ENCODE results near the gene CCNQ.
A peak's percentile ranks its signal among the peaks of the same experiment; 100 is the strongest.
"Not testable (repeated sequence)": the region's sequence is repeated elsewhere in the genome, so short reads cannot be mapped to it uniquely, and the experiment has no call there.

CCNQ gene

GRCh38 chrX:153622661-153623309 lies 23.8 kb upstream of the CCNQ start:
- no peak for ATAC-seq

DNA sequence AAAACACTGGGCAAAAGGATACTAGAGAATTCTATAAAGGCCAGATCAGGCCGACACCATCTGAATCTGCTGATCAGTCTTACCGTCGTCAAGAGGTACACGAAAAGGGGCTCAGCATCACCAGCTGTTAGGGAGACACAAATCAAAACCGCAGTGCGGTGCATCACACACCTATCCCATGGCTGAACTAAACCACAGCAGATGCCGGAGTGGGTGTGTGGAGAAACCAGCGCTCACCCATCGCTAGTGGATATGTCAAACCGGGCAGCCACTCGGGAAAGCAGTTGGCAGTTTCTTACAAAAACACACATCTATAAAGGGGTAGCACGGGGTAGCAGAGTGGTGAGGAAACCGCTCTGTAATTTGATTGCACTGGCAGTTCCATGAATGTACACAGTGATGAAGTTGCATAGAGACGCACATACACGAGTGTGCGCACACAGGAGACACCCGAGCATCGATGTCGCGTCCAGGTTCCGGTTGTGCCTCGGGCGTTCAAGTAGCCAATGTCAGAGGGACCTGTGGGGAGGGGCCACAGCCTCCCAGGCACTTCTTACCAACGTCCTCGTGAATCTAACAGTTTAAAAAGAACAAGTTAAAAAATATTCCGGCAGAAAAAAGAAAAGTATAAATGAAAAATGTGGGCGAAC lies 23.1 kb upstream of the CCNQ start:
- no peak for ATAC-seq

GRCh38 chrX:153620576-153620975 lies 21.6 kb upstream of the CCNQ start:
- no peak for ATAC-seq

- ATAC-seq, result no peak
These were observed 15.9 kb upstream of the CCNQ start for GRCh38 chrX:153614818-153615217.

DNA sequence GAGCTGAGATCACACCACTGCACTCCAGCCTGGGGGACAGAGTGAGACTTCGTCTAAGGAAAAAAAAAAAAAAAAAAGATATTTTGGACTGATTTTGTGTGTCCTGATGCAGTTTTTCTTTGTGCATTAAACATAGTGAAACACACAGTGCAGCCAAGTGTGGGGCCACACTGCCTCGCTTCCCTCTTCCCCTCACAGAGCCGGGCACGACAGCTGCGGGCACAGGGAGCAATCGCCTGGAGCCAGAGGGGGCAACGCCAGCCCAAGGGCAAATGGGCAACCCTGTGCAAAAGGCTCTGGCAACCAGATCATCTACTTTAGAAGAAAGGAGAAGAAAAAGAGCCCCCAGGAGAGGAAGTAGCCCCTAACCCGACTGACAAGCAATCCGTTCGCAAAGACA lies 13.5 kb upstream of the CCNQ start:
- ATAC-seq, result no peak

- ATAC-seq, result no peak
These were observed 12.6 kb upstream of the CCNQ start for GRCh38 chrX:153611298-153612095.

GRCh38 chrX:153610836-153611213 lies 11.9 kb upstream of the CCNQ start:
- no peak for ATAC-seq

GRCh38 chrX:153609917-153610835 lies 11.2 kb upstream of the CCNQ start:
- ATAC-seq, result peak; percentile 96

DNA sequence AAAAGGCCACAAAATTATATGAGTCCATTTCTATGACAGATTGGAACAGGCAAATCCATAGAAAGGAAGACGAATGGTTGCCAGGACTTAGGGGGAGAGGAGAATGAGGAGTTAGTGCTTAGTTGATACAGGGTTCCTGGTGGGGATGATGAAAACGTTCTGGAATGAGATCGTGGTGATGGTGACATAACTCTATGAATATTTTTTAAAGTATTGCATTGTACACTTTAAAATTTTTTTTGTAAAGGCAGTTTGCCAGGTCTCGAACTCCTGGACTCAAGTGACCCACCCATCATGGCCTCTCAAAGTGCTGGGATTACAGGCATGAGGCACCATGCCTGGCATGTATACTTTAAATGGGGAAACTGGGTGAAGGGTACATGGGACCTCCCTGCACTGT lies 9.9 kb upstream of the CCNQ start:
- ATAC-seq, result no peak

GRCh38 chrX:153608376-153608775 lies 9.4 kb upstream of the CCNQ start:
- no peak for ATAC-seq

GRCh38 chrX:153606503-153606902 lies 7.6 kb upstream of the CCNQ start:
- ATAC-seq, result no peak

DNA sequence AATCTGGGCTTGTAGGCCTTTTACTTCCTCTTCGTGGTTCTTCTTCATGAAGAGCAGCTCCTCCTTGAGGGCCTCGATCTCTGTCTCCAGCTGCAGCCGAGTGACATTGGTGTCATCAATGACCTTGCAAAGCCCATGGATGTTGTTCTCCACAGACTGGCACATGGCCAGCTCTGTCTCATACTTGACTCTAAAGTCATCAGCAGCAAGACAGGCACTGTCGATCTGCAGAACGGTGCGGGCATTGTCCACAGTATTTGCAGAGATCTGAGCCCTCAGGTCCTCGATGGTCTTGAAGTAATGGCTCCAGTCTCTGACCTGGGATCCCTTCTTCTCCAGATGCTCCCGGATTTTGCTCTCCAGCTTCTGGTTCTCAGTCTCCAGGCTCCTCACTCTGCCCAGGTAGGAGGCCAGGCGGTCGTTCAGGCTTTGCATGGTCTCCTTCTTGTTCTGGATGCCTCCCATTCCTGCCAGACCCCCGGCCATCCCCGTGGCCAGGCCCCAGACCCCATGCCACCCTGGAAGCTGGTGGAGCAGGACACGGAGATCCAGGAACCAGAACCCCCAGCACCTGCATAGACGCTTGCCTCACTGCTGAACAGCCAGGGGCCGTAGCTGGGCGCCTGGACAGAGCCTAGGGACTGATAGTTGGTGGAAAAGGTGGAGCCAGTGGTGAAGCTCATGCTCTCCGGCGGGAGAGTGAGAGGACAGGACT lies 5.9 kb upstream of the CCNQ start:
- not testable (repeated sequence) for ATAC-seq

- ATAC-seq, result no peak
These were observed 4.3 kb upstream of the CCNQ start for GRCh38 chrX:153603131-153603656.

GRCh38 chrX:153602601-153603000 lies 3.7 kb upstream of the CCNQ start:
- ATAC-seq, result no peak

GRCh38 chrX:153601511-153602110 lies 2.7 kb upstream of the CCNQ start:
- ATAC-seq, result no peak

GRCh38 chrX:153600921-153601320 lies 2.0 kb upstream of the CCNQ start:
- no peak for ATAC-seq

GRCh38 chrX:153600032-153600373 lies 1.1 kb upstream of the CCNQ start:
- no peak for ATAC-seq

DNA sequence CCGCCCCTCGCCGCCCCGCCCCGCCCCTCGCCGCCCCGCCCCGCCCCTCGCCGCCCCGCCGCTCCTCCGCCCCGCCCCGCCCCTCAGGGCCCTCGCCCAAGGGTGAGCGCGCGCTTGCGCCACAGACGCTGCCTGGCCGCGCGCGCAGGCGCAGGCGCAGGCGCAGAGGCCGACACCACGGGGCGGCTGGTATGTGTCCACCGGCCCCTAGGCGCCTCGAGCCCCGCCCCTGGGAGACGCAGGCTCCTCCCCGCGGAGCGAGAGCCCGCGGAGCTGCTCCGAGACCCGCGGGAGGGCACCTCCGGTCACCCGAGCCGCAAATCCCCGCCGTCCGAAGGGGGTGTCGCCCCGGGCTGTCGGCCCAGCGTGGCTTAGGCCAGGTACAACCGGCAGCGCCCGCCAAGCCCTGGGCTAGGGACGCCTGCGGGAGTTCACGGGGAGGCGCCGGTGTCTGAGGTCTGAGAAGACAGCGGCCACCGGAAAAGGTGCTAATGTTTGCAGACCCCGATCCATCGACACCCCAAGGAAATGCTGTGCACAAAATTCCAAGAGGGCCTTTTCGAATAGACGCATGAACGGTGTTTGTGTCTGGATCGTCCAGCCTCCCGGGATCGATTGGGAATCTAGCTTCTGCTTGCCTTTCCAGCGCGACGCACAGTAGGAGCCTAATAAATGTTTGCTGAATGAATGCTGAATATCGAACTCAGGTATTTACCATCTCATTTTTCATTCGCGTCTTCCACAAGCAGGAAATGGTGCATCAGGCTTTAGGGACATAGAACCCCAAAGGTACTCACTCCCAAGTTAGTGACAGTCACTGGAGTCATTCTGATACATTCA lies 473 bp upstream of the CCNQ start:
- ATAC-seq, result peak; percentile 87

GRCh38 chrX:153596981-153597750 lies 1.8 kb downstream of the CCNQ start:
- ATAC-seq, result no peak

All from activated CD4-positive, CD25-positive, alpha-beta regulatory T cell treated with anti-CD3 and anti-CD28 coated beads, Interleukin-2, amount 50 U/mL, for 24 hours (primary cell).